Measurements from ENCODE around the gene TWNK.

GRCh38 chr10:101021239-101021638 lies 33.9 kb downstream of the TWNK start:
- TF ChIP-seq POLR2AphosphoS5 (IDR thresholded peaks at IDR 0.05; ENCODE audit: low read depth, low read length) (no peak), POLR2A (IDR thresholded peaks at IDR 0.05; ENCODE audit: low read depth, low read length) (no peak), POU2F2 (IDR thresholded peaks at IDR 0.05; ENCODE audit: low read depth, low read length) (no peak)

All from GM12891 (cell line).